ENCODE data around the gene ADAMTS16. TPM values are rescaled to one million over a fixed set of nuclear protein-coding genes. Genes with fewer than 3 reads are reported as not detected.

ADAMTS16 gene
- total and polyA plus RNA-seq, 2 experiments from 2014 or later: 2.2 to 5.9 TPM

DNA sequence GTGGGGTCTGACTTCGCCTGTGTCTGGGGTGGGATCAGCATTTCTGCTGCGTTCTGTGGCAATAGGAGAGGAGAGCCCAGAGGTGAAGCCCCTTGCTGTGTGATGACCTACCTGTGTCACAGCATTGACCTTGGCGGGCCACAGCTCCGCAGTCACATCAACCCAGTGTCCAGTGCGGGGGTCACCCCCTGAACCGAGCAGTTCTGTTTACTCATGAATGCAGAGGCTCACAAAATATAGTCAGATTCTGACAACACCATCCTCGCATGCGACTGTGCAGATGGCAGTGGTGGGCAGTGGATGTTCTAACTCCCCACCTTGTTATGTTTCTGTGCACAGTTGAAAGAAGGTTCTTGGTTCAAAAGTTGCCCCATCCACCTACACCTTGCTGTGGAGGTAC, 100.1 kb downstream of the ADAMTS16 start:
- Histone ChIP-seq H3K27ac (no peak overlapping the region), H3K4me2 (no peak overlapping the region), H2AFZ (no peak overlapping the region), H3K4me1 (ENCODE audit: insufficient read depth) (no peaks in the 10 kb centered on the region), H4K20me1 (ENCODE audit: insufficient read depth, poor library complexity, severe bottlenecking) (no peaks in the 10 kb centered on the region), H3K27me3 (no peaks in the 10 kb centered on the region), H3K4me3 (no peak overlapping the region), H3K79me2 (no peaks in the 10 kb centered on the region), H3K36me3 (replicated peaks; ENCODE audit: insufficient read depth, low read depth) (no peaks in the 10 kb centered on the region), H3K9me2 (replicated peaks; ENCODE audit: insufficient read depth) (no peaks in the 10 kb centered on the region), H3K9me3 (ENCODE audit: low read depth) (no peaks in the 10 kb centered on the region)
- TF ChIP-seq EZH2phosphoT487 (IDR thresholded peaks at IDR 0.05; ENCODE audit: low read depth, severe bottlenecking, unreplicated experiment) (no peak), EZH2 (IDR thresholded peaks at IDR 0.05; ENCODE audit: borderline replicate concordance) (no peak)
- TF ChIP-seq, protein P1, sequence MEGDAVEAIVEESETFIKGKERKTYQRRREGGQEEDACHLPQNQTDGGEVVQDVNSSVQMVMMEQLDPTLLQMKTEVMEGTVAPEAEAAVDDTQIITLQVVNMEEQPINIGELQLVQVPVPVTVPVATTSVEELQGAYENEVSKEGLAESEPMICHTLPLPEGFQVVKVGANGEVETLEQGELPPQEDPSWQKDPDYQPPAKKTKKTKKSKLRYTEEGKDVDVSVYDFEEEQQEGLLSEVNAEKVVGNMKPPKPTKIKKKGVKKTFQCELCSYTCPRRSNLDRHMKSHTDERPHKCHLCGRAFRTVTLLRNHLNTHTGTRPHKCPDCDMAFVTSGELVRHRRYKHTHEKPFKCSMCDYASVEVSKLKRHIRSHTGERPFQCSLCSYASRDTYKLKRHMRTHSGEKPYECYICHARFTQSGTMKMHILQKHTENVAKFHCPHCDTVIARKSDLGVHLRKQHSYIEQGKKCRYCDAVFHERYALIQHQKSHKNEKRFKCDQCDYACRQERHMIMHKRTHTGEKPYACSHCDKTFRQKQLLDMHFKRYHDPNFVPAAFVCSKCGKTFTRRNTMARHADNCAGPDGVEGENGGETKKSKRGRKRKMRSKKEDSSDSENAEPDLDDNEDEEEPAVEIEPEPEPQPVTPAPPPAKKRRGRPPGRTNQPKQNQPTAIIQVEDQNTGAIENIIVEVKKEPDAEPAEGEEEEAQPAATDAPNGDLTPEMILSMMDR (IDR thresholded peaks at IDR 0.05; ENCODE audit: poor library complexity): no peak
- no peak for DNase-seq (ENCODE audit: low spot score)
- WGBS (ENCODE audit: low lambda C conversion rate, missing lambda C conversion rate): 96% methylated on average over 8 of the region's 8 CpGs

DNA sequence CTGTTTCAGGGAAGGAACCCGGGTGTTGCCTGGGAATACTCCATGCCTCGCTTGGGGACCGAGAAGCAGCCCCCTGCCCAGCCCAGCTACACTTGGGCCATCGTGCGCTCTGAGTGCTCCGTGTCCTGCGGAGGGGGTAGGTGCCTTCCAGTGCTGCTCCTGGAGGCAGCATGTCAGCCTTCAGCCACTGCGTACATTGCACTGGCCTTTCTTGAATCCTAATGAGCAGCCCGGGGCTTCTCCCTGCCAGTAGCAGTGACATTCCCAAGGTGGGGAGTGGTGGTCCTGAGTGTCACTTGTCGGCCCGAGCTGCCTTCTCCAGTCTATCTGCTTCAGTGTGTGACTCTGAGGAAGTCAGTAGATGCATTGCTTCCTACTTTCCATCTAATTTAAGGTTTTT, 101.9 kb downstream of the ADAMTS16 start:
- Histone ChIP-seq H3K9me3 (ENCODE audit: low read depth) (no peaks in the 10 kb centered on the region), H3K27me3 (no peaks in the 10 kb centered on the region), H3K4me3 (no peak overlapping the region), H2AFZ (no peak overlapping the region), H3K4me2 (no peak overlapping the region), H3K36me3 (replicated peaks; ENCODE audit: insufficient read depth, low read depth) (no peaks in the 10 kb centered on the region), H3K9me2 (replicated peaks; ENCODE audit: insufficient read depth) (no peaks in the 10 kb centered on the region), H3K27ac (no peak overlapping the region), H4K20me1 (ENCODE audit: insufficient read depth, poor library complexity, severe bottlenecking) (no peaks in the 10 kb centered on the region), H3K79me2 (no peaks in the 10 kb centered on the region), H3K4me1 (ENCODE audit: insufficient read depth) (no peaks in the 10 kb centered on the region)
- 88% methylated on average over 11 of the region's 11 CpGs for WGBS (ENCODE audit: low lambda C conversion rate, missing lambda C conversion rate)
- TF ChIP-seq EZH2phosphoT487 (IDR thresholded peaks at IDR 0.05; ENCODE audit: low read depth, severe bottlenecking, unreplicated experiment) (no peak), EZH2 (IDR thresholded peaks at IDR 0.05; ENCODE audit: borderline replicate concordance) (no peak)
- TF ChIP-seq, protein P1 (IDR thresholded peaks at IDR 0.05; ENCODE audit: poor library complexity): no peak
- DNase-seq (ENCODE audit: low spot score): no peak

DNA sequence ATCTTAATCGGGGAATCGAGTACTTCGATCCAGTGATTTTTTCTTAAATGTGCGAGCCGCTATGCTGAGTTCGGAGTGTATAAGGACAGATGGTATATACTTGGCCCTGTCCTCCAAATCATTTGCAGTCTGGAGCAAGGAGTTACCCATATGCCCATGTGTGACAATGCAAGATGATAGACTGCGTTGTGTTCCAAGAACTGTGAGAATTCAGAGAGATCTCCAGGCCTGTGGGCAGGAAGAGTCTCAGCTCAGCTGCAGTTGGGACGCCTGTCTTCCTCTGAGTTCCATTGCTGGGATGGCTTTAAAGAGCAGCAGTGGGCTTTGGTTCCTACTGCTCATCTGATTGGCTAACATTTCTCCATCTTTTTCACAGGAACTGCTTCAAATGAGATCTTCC, 106.6 kb downstream of the ADAMTS16 start:
- Histone ChIP-seq H3K36me3 (replicated peaks; ENCODE audit: insufficient read depth, low read depth) (no peaks in the 10 kb centered on the region), H4K20me1 (ENCODE audit: insufficient read depth, poor library complexity, severe bottlenecking) (no peaks in the 10 kb centered on the region), H3K9me3 (ENCODE audit: low read depth) (no peaks in the 10 kb centered on the region), H3K79me2 (no peaks in the 10 kb centered on the region), H3K4me2 (no peak overlapping the region), H3K27me3 (no peaks in the 10 kb centered on the region), H3K27ac (no peak overlapping the region), H3K9me2 (replicated peaks; ENCODE audit: insufficient read depth) (no peaks in the 10 kb centered on the region), H3K4me3 (no peak overlapping the region), H3K4me1 (ENCODE audit: insufficient read depth) (no peaks in the 10 kb centered on the region), H2AFZ (no peak overlapping the region)
- 96% methylated on average over 8 of the region's 8 CpGs for WGBS (ENCODE audit: low lambda C conversion rate, missing lambda C conversion rate)
- TF ChIP-seq EZH2 (IDR thresholded peaks at IDR 0.05; ENCODE audit: borderline replicate concordance) (no peak), EZH2phosphoT487 (IDR thresholded peaks at IDR 0.05; ENCODE audit: low read depth, severe bottlenecking, unreplicated experiment) (no peak)
- TF ChIP-seq, protein P1 (IDR thresholded peaks at IDR 0.05; ENCODE audit: poor library complexity): no peak
- DNase-seq (ENCODE audit: low spot score): no peak

DNA sequence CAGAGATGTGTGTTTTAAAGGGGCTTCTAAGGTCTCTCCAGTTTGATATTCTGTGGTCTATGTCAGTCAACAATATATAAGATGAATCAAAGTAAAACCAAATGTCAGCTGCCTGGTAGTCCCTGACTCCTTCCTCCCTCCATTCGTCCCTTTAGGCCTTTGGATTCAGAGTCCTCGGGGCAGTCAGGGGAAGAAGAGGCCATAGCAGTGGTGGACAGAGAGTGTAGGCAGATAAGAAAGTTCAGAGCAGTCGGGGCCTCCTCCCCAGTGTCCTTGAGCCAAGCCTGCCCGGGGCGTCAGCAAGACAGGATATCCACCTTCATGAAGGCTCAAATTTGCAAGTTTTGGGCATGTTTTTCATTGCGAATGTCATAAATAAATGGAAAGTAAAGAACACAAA, 110.6 kb downstream of the ADAMTS16 start:
- H4K20me1 ChIP-seq (ENCODE audit: insufficient read depth, poor library complexity, severe bottlenecking): no peaks in the 10 kb centered on the region
- H2AFZ ChIP-seq: no peak overlapping the region
- no peaks in the 10 kb centered on the region for H3K9me2 ChIP-seq (replicated peaks; ENCODE audit: insufficient read depth)
- no peaks in the 10 kb centered on the region for H3K27me3 ChIP-seq
- no peak overlapping the region for H3K4me3 ChIP-seq
- H3K9me3 ChIP-seq (ENCODE audit: low read depth): peaks cover 6% of the 10 kb centered on the region
- H3K36me3 ChIP-seq (replicated peaks; ENCODE audit: insufficient read depth, low read depth): no peaks in the 10 kb centered on the region
- no peaks in the 10 kb centered on the region for H3K79me2 ChIP-seq
- no peaks in the 10 kb centered on the region for H3K4me1 ChIP-seq (ENCODE audit: insufficient read depth)
- WGBS (ENCODE audit: low lambda C conversion rate, missing lambda C conversion rate): 86% methylated on average over 6 of the region's 6 CpGs
- H3K27ac ChIP-seq: no peak overlapping the region
- TF ChIP-seq EZH2 (IDR thresholded peaks at IDR 0.05; ENCODE audit: borderline replicate concordance) (no peak), EZH2phosphoT487 (IDR thresholded peaks at IDR 0.05; ENCODE audit: low read depth, severe bottlenecking, unreplicated experiment) (no peak)
- TF ChIP-seq, protein P1 (IDR thresholded peaks at IDR 0.05; ENCODE audit: poor library complexity): no peak
- H3K4me2 ChIP-seq: no peak overlapping the region
- no peak for DNase-seq (ENCODE audit: low spot score)

Data from hepatocyte (in vitro differentiated cells).